HG03432 (cell line): ENCODE measurements around the gene RARB.

ENCODE experiments used
- ATAC-seq: cut with Tn5 transposase; IDR thresholded peaks from one replicate; pipeline ENCODE4 v1.9.1; 2021; ENCODE audit warnings: mild to moderate bottlenecking, moderate library complexity; ENCODE audit not compliant: unreplicated experiment

RARB gene

GRCh38 chr3:25572919-25573385 is 144.9 kb downstream of the RARB start:
- ATAC-seq: no peak

DNA sequence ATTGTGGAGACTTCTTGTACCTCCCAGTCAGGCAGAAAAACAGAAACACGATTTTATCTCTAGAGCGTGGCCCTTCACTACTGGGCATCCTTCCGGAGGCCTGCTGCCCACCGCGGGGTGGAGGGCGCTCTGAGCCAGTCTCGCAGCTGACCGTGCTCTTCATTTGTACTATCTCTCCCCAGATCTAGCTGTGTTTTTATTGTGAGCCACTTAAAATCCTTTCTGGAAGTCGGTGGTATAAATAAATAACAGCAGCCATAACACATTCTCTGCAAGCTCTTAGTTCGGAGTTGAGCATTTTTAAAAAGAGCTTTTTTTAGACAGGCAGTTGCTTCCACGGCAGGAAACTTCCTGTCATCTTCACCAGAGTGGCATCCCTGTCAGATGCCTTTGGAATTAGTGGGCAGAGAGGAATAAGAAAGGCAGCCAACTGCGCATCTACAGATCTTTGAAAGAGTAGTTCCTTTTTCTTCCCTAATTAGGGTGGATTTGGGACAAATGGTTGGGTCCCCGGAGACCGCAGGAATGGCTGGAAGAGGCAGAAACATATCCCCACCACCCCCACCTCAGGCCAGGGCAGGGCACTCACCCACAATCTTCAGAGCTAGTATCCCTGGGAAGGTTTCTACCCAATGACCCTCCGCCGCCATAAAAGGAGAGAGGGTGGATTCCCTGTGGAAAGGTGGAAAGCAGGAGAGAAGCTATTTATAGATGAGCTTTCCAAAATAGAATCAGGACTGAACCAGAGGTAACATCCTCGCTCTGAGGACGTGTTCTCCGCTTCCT is 145.5 kb downstream of the RARB start:
- ATAC-seq: no peak

GRCh38 chr3:25574172-25574765 is 146.2 kb downstream of the RARB start:
- ATAC-seq: no peak

- ATAC-seq: no peak
These were observed 146.9 kb downstream of the RARB start for GRCh38 chr3:25575001-25575400.

DNA sequence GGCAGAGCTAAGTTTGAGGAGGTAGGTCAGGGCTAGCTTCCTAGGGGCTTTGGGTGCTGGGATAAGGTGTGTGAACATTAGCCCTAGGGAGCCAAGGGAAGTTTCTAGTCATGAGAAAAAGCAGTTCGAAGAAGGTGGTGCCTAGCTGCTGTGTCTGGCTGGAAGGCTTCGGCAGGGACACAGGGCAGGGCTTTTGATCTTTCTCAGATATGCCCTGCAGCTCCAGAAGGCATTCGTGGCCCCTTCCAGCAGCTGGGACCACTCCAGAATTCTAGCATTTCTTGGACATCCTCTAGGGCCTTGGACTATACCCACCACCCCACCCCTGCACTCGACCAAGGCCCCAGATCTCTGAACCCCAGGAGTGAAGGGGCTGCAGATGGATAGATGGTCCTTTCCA is 148.1 kb downstream of the RARB start:
- no peak for ATAC-seq

GRCh38 chr3:25576831-25577454 is 148.9 kb downstream of the RARB start:
- no peak for ATAC-seq

- no peak for ATAC-seq
These were observed 150.0 kb downstream of the RARB start for GRCh38 chr3:25578059-25578458.

DNA sequence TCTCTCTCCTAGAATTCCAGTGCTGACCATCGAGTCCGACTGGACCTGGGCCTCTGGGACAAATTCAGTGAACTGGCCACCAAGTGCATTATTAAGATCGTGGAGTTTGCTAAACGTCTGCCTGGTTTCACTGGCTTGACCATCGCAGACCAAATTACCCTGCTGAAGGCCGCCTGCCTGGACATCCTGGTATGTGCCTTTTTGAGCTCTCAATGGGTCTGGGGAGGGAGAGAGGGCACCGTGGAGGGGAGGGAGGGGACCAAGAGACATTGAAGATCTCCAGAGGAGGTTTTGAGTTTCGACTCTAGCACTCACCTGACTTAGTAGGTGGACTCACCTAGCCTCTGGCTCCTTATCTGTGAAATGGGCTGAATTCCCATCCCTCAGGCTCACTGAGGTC is 152.5 kb downstream of the RARB start:
- no peak for ATAC-seq

GRCh38 chr3:25581335-25581734 is 153.3 kb downstream of the RARB start:
- no peak for ATAC-seq

- no peak for ATAC-seq
These were observed 153.8 kb downstream of the RARB start for GRCh38 chr3:25581823-25582222.

DNA sequence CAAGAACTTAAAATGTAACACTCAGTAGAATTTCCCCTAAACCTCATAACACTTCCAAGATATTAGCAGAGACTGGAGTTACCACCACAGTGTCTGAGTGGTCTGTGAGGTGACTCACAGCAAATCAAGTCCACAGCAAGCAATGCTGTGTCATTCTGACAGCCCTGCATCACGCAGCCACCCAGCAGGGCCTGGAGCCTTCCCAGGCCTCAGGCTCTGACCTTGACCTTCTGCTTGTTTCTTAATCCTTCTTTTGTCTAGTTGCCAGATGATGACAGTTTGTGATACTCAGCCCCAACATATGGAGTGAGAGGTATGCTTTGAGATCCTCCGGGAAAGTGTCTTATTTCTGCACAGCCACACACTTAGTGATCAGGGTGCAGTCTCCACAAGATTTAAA is 154.2 kb downstream of the RARB start:
- ATAC-seq: no peak

GRCh38 chr3:25583343-25583742 is 155.3 kb downstream of the RARB start:
- ATAC-seq: no peak

DNA sequence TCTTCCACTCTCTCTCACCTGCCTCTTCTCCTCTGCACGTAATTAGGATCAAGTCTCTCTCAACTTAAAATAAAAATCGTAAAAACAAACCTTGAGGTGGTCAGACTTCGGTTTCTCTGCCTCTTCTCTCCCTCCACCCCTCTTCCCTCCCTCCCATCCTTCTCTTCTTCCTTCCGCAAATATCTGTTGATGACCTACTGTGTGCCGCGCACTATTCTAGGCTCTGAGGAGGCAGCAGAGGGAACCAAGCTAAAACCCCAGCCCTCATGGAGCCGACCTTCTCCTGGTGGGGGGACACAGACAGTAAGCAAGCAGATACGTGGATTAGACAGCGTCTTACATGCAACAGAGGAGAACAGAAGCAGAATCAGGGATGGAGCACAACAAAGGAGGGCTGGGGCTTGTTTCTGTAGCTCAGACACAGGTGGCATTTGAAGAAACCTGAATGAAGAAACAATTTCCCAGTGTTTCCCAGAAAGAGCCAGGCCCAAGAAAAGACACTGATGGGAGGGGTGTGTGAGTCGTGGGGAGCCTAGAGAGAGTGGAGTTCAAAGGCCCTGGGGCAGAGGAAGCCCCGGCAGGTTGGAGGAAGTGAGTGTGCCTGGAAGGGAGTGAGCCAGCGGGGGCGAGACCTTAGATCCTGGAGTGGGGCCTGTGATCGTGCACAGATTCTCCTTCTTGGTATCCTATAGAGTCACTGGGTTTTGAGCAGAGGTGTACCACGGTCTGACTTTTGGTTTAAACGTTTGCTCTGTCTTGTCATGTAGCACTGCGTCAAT is 156.1 kb downstream of the RARB start:
- ATAC-seq: no peak

DNA sequence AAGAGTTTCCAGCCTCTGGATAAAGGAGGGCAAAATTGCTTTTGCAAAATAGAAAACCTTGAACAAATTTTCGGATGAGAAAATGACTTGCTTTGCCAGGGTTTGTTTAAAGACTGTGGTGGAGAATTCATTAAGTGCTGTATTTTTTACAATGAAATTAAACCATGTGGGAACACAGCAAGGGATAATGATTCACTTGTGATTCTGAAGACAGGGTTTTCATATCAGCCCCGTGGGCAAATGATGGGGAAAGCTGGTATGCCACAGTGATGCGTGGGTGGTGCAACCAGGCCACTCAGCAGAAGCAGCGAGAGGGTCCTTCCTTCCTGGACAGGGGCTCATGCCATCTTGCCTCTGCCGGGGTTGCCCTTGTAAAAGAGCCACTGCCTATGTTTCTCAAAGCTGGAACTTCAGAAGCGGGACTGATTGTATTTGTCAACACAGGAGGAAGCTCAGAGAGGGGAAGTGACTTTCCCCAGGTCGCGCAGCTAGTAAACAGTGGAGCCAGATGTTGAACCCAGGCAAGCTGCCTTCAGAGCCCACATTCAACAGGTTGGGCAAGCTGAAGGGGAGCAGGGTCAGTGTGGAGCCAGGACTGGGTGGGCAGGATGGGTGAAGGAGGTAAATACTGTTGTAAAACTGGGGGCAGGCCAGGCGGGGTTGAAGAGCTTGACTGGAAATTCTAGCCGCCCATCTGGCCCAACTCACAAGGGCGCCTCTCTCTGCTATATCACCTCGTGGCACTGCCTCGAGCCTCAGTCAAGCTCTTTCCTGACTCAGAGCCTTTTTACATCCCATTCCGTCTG is 157.5 kb downstream of the RARB start:
- ATAC-seq: no peak

- ATAC-seq: no peak
These were observed 158.1 kb downstream of the RARB start for GRCh38 chr3:25586167-25586505.

GRCh38 chr3:25586553-25586952 is 158.5 kb downstream of the RARB start:
- no peak for ATAC-seq

DNA sequence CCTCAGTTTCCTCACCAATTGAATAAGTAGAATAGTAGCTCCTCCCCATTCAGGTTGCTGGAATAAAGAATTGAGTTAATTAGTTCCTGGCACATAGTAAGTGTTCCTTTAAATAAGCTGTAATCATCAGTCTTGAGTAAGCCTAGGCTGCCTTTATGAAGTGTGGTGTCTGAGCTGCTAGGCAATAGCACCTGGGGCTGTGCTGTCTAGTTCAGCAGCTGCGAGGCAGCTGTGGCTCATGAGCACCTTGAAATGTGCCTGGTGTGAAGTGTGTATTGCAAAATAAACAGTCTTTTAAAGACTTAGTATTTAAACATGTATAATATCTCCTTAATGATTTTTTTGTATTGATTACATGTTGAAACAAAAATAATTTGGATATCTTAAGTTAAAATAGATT is 159.0 kb downstream of the RARB start:
- no peak for ATAC-seq

GRCh38 chr3:25587526-25587925 is 159.5 kb downstream of the RARB start:
- no peak for ATAC-seq

DNA sequence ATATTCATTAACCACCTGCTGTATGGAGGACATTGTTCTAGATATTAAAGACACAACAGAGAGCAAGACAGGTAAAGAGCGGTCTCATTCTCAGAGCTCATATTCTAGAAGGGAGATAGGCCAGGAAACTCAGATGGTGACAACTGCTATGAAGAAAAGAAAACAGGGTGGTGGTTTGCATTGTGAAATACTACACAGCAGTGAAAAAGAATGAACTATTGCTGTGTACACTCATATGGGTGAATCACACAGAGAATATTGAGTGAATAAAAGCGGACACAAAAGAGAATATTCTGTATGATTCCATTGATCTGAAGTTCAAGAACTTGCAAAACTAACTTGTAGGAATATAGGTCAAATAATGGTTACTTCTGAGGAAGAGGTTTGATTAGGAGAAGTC is 159.9 kb downstream of the RARB start:
- no peak for ATAC-seq

DNA sequence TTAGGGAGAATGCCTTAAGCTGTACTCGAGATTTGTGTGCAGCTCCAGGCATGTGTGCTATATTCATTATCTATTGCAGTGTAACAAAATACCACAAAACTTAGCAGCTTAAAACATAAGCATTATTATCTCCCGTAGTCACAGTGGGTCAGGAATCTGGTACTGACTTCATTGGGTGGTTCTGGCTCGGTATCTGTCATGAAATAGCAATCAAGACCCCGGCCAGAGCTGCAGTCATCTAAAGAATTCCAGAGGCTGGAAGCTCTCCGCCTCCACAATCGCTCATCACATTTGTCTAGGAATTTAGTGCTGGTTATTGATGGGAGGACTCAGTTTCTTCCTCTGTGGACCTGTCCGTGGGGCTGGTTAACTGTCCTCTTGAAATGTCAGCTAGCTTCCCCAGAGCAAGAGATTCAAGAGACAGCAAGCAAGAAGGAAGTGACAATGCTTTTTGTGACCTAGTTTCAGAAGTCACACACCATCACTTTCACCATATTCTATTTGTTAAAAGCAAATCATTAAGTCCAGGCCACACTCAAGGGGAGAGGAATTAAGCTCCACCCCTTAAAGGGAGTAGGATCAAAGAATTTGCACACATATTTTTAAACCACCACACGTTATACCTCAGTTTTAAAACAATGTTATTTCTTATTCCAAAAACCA is 160.5 kb downstream of the RARB start:
- no peak for ATAC-seq
